Measurements from ENCODE around the gene ELOVL4.

Gene ELOVL4

DNA sequence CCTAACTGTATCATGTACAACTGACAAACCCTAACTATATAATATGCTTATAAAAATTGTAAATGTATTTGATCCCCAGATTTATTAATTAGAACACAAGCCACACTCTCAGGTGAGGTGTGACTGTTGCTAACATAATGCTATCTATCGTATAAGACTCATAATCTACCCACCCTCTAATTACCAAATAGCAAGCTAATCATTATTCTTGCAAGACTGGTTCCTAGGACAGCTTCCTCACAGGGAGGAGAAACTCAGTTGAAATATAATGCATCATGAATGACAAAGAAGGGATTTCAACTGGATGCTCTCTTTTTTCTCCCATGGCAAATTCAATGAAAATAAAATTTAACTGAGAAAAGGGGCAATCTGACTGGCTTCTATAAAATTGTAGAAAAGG, 35.4 kb downstream of the ELOVL4 start:
- DNase-seq, result no peak

DNA sequence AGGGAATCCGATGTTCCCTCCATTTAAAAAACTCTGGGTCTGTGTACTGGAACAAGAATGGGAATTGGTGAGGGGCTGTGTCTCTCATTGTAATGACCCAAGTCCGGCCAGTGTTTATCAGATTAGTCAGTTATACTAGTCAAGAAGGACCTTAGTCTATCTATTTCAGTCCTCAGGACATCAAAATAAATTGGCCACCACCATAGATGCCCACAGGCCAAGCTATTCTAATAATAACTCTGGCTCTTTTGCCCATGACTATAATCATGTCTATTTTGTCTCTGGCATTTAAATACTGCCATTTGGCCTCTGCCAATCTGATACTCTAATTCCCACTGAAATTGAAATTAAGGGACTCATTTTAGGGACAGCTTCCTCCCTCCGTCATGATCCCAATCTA, 37.8 kb downstream of the ELOVL4 start:
- DNase-seq, result no peak

DNA sequence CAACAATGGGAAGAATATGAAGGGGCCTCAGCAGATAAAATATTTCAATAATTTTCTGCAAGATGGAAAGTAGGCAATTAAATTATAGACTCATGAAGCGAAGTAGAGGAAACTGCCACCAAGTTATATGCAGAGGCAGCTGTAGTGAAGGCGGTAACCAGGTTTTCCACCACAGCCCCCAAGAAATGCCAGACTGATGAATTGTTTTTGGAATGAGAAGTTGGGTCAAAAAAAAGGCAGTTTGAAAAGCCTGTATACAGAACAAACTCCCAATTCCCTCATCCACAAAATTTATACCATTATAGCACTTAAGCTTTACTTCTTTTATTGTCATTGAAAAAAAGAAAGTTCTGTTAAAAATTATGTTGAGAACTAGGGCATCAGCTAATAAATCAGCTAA, 45.3 kb downstream of the ELOVL4 start:
- no peak for DNase-seq

DNA sequence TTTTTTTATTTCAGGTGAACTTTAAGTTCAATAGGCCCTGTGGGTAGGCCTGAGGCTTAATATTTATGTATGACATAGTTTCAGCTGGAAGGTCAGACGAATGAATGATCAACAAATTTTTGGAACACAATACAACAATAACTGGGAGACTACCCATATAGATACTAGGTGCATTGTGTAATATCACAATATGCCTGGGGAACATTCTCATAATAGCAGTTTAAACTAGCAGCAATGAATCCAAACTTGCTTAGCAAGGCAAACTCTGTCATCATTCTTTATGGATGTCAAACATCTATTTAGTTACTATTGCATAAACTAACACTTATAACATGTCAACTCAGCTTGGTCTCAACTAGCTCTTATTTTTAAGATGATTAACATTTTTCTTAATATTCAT, 49.3 kb downstream of the ELOVL4 start:
- DNase-seq, result no peak

DNA sequence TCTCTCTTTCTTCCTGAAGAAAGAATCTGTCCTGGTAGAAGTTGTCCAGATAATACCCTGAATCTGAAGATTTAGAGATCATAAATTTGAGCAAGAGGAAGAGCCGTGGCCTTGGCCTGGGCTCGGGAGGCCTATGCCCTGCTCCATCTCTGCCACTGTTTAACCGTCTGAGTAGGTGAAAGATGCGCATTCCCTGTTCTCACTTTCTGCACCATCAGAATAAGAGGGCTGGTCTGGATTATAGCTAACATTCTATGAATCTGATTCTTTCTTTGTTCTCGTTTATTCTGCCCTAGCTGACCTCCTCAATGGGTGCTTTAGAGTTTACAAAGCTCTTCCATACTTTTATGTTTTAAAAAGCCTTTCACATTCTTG, 51.3 kb downstream of the ELOVL4 start:
- no peak for DNase-seq

DNA sequence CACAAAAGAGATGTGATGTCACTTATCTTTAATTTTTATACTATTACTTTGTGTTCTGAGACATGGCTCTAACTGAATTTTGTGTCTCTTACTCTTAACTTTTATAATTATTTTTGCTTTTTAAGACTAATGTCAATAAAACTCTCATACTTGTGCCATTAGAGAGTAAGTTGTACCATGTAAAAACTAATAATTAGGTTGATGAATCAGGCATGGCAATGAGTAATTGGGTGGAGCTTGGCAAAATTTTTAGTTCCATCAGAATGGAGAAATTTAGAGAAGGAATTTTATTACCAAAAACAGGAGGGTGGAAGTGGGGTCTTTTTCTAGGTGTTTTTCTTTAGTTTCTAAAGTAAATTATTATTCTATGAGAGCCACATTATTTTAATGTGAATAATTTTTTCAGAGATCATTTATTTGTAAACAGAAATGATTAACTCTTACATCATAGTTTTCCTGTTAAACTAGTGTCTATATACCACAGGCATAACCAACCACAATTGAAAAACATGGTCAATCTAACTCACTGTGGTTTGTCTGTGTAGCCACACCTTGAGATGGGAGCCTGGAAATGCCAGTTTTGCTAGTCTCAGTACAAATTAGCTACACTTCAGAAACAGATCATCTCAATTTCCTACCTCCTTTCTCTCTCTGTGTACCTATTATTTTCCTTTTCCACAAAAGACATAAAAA, 51.8 kb downstream of the ELOVL4 start:
- no peak for DNase-seq

DNA sequence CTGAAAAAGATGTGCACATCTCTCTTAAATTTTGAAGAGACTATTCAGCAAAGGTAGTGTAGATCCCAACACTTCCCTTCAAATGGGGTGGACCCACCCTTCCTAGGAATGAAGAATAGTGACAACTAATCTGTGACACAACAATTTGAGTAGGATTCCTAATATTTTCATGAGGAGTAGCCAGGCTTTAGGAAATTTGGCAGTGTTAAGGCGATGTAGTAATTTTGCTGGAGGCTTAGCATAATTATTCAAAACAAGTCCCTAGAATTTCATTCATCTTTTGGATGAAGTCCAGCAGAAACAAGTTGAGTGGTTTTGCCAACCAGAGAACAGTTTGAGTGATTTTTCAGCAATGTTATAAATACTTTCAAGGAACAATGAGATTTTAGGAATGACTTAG, 52.4 kb downstream of the ELOVL4 start:
- no peak for DNase-seq

DNA sequence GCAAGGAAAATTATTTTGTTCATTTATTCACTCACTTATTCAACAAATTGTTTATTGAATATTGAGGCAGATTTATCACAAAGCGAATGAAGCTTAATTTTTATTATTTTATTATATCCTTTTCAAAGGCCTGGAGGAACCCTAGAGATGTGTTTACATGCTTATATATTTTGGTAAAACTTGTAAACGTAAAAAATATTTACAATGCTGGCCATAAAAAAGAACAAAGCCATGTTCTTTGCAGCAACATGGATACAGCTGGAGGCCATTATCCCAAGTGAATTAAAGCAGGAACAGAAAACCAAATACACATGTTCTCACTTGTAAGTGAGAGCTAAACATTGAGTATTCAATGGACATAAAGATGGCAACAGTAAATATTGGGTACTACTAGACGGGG, 58.8 kb downstream of the ELOVL4 start:
- no peak for DNase-seq

DNA sequence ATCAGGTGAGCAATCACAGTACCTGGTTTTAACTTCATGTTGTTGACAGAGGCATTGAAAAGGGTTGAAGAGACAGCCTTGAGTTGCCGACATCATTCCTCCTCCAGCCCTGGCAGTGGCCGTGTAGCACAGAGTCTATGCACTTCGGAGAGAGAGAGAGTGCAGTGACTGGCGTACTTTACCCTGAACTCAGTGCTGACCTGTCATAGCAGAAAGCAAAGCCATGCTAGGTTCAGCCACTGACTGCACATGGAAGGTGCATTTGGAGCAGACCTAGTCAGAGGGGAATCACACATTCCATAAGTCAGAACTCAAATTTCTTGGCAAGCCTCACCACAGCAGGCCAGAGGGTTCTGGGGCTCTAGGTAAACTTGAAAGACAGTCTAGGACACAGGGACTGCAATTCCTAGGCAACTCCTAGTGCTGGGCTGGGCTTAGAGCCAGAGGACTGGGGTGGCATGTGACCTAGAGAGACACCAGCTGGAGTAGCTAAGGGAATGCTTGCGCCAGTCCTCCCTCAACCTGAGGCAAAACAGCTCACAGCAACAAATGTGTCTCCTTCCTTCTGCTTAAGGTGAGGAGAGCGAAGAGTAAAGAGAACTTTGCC, 69.1 kb downstream of the ELOVL4 start:
- DNase-seq, result no peak

DNA sequence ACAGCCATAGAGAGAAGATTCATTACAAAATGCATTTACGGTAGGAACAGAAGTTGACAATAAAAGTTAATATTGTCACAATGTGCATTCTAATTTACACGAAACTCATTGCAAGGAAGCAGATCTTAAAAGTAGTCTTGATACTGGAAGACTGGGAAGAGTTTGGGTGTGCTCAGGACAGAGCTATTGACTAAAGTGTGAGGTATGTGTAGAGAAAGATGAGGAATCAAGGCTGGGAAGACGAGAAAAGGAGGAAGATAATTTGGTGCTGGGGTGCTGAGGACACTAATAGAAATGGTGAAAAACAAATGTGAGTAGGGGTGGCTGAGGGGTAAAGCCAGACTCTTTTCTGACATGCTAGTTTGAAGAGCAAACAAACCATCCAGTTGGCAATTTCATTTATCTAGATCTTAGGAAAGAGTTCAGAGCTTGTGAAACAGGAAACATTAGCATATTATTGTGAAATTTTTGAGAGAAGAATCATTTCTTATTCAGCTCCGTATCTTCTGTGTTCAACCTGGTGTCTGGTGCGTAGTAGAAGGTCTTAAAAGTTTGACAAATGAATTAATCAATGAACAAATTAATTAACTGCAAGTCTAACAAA, 72.7 kb downstream of the ELOVL4 start:
- DNase-seq, result peak; percentile 92

DNA sequence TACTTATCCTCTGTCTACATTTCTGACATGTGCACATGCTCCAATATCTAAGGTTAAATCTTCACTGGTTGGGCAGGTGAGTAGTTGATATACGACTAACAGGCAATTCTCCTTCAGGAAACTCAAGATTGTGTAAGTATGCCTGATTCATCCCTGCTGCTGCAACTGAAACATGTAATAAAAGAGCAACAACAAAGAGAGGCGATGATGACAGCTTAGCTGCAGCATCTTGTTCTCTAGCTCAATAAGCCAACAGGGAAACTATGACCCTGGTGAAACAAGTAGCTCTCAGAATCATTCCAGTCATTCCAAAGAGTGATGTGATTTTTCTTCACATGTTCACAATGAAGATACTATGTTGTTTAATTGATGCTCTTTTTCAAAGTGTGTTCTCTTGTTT, 74.4 kb downstream of the ELOVL4 start:
- DNase-seq, result peak; percentile 55 to 56

DNA sequence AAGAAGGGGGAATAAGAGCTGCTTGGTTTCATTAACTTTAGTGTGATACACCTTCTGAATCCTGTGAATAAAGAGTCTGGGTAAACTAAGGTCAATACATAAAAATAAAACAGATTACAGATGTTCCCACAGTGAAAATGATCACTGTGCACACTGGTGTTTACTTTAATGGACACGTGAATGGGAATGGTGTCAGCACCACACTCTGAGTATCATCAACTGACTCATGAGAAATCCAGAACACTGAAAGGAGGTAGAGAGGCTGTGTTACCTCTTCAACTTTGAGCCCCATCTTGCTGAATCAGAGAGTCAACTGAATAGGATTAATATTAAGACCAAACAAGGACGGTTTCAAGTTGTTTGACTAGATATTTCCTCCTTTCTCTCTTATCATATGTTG, 75.0 kb downstream of the ELOVL4 start:
- DNase-seq, result no peak

DNA sequence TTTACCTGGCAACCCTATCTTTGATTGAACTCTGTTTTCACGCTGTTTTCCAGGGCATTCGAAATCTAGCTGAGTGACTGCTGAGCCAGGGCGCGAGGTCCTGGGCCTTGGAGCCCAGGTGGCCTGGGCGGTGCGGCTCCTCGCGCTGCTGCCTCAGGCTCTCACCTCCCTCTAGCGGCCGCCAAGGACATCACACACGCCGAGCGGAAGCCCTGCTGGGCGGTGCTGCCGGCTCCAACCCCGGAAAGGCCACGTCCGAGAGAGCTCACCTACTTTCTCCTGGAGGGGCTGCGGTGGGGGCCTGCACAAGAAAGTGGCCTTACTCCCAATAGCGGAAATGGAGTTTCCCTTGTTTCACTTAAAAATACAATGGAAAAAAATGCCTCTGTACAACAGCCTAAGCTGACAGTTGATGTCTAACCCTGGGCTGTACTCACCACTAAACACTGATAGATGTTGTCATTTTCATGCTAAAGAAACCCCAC, 77.7 kb downstream of the ELOVL4 start:
- peak; percentile 79 to 89 for DNase-seq

DNA sequence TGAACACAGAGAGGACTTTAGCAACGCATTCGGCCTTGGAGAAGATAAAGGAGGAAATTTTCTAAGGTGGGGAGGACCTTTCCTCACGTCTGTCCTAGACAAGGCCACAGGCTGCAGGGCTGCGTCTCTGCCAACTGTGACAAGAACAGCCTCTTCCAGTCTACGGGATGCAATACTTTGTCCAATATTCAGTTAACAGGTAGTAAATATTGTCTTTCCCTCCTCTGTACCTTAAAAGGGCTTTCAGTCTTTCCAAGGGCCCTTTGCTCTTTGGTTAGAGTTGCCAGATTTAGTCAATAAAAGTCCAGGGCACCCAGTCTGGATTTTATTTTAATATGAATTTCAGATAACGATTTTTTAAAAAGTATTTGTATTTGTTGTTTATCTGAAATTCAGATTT, 78.2 kb downstream of the ELOVL4 start:
- no peak for DNase-seq

DNA sequence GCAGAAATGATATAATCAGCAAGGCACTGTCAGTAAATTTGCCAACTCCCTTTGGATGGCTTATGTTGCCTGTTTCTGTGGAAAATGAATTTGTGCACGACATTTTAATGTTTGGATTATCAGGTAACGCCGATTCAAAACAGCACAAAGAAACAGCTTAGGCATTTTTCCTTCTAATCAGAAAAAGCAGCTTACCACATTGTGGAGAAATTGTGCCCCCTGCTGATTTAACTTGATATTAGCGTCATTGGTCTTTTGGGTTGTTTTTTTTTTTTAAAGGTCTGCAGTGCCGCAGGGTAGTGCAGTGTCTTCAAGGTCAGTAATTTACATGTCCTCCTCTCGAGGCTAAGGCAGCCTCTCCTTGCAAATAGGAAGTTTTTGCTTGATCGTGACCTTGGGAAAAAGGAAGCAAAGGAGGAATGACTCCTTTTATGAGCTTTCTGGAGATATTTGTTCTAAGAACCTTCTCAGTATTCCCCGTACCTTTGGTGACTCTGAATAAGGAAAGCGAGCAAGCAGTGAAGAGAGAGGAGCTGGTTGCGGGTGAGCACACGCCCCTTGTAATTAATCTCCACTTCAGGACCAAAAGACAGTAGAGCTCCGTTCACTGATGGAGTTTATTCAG, 79.1 kb downstream of the ELOVL4 start:
- DNase-seq, result peak; percentile 85 to 87

All from AML-193 (cell line).